Measurements from ENCODE around the gene NAALADL2. TPM values are rescaled to one million over a fixed set of nuclear protein-coding genes. Genes with fewer than 3 reads are reported as not detected.

The NAALADL2 gene
- total and polyA plus RNA-seq, 2 donors from 2014 or later: 2.0 to 20.2 TPM

DNA sequence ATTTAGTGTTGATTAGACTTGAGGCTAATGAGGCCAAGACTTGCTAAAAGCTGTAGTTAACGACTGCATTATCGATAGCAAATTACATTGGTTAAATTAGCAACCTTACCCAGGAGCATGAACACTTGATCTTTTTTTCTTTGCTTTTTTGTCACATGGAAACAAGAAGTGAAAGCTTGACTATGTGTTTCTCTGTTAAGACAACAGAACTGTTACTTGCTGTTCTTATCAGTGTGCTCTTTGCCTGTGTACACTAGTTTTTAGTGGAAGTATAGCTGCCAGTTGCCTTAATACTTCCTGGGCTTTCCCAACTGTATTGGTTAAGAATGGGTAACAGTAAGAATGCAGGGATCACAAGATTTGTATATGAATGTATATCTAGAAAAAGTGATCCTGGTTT, 625.5 kb downstream of the NAALADL2 start:
- intact Hi-C loops (cut with DNase I): no loop called here
- Histone ChIP-seq H3K27ac (ENCODE audit: low read depth in 2 of 2, low read length in 2 of 2) (no peak overlapping the region), H3K27me3 (ENCODE audit: control insufficient read depth, insufficient read depth, low read length) (no peaks in the 10 kb centered on the region), H3K9me3 (ENCODE audit: control insufficient read depth in 2 of 3, insufficient read depth in 1 of 3, low read length in 3 of 3) (no peaks in the 10 kb centered on the region), H3K4me3 (ENCODE audit: low read length in 3 of 3) (no peak overlapping the region), H3K36me3 (ENCODE audit: control insufficient read depth in 2 of 3, insufficient read depth in 3 of 3, low read length in 3 of 3) (no peaks in the 10 kb centered on the region), H3K4me1 (ENCODE audit: control insufficient read depth in 2 of 3, insufficient read depth in 2 of 3, low read depth in 1 of 3, low read length in 3 of 3) (no peaks in the 10 kb centered on the region), H3K9ac (ENCODE audit: low read length in 3 of 3) (no peak overlapping the region)
- FAIRE-seq: no peak
- no peak for DNase-seq
- TF ChIP-seq CTCF (IDR thresholded peaks at IDR 0.05; ENCODE audit: borderline replicate concordance, extremely low read depth, insufficient read depth): no peak

GRCh38 chr3:175485436-175485835, 626.3 kb downstream of the NAALADL2 start:
- no peak for TF ChIP-seq CTCF (IDR thresholded peaks at IDR 0.05; ENCODE audit: borderline replicate concordance, extremely low read depth, insufficient read depth)
- DNase-seq (no peak), FAIRE-seq (no peak)
- Histone ChIP-seq H3K36me3 (ENCODE audit: control insufficient read depth in 2 of 3, insufficient read depth in 3 of 3, low read length in 3 of 3) (no peaks in the 10 kb centered on the region), H3K27me3 (ENCODE audit: control insufficient read depth, insufficient read depth, low read length) (no peaks in the 10 kb centered on the region), H3K4me1 (ENCODE audit: control insufficient read depth in 2 of 3, insufficient read depth in 2 of 3, low read depth in 1 of 3, low read length in 3 of 3) (no peaks in the 10 kb centered on the region), H3K4me3 (ENCODE audit: low read length in 3 of 3) (no peak overlapping the region), H3K27ac (ENCODE audit: low read depth in 2 of 2, low read length in 2 of 2) (no peak overlapping the region), H3K9ac (ENCODE audit: low read length in 3 of 3) (no peak overlapping the region), H3K9me3 (ENCODE audit: control insufficient read depth in 2 of 3, insufficient read depth in 1 of 3, low read length in 3 of 3) (no peaks in the 10 kb centered on the region)
- intact Hi-C loops (cut with DNase I): no loop called here

DNA sequence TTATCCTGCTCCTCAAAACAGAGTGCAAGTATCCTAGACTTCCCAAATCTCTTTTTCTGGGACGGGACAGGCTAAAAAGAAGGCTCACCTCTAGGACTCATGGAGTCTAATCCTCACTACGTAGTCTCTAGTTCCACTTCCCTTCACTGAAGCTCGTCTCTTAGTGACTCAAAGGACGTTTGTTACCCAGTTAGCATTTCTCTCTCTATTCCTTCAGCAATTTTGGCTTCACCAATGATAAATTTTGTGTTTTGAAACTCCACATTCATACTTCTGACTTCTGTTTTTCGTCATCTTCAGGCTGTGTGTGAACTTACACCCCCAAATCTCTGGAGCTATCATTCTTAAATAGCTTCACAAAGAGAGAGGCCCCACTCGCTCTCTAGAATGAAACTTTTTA, 627.1 kb downstream of the NAALADL2 start:
- no peaks in the 10 kb centered on the region for H3K9me3 ChIP-seq (ENCODE audit: control insufficient read depth in 2 of 3, insufficient read depth in 1 of 3, low read length in 3 of 3)
- intact Hi-C loops (cut with DNase I): no loop called here
- TF ChIP-seq CTCF (IDR thresholded peaks at IDR 0.05; ENCODE audit: borderline replicate concordance, extremely low read depth, insufficient read depth): no peak
- no peak overlapping the region for H3K4me3 ChIP-seq (ENCODE audit: low read length in 3 of 3)
- DNase-seq (no peak), FAIRE-seq (no peak)
- H3K27me3 ChIP-seq (ENCODE audit: control insufficient read depth, insufficient read depth, low read length): no peaks in the 10 kb centered on the region
- no peaks in the 10 kb centered on the region for H3K36me3 ChIP-seq (ENCODE audit: control insufficient read depth in 2 of 3, insufficient read depth in 3 of 3, low read length in 3 of 3)
- H3K4me1 ChIP-seq (ENCODE audit: control insufficient read depth in 2 of 3, insufficient read depth in 2 of 3, low read depth in 1 of 3, low read length in 3 of 3): no peaks in the 10 kb centered on the region
- no peak overlapping the region for H3K27ac ChIP-seq (ENCODE audit: low read depth in 2 of 2, low read length in 2 of 2)
- no peak overlapping the region for H3K9ac ChIP-seq (ENCODE audit: low read length in 3 of 3)

- intact Hi-C loops (cut with DNase I): no loop called here
- FAIRE-seq: no peak
Measured at GRCh38 chr3:175489406-175489805, 630.3 kb downstream of the NAALADL2 start.

More at GRCh38 chr3:175489406-175489805, 630.3 kb downstream of the NAALADL2 start:
- Histone ChIP-seq H3K27me3 (ENCODE audit: control insufficient read depth, insufficient read depth, low read length) (no peaks in the 10 kb centered on the region), H3K9me3 (ENCODE audit: control insufficient read depth in 2 of 3, insufficient read depth in 1 of 3, low read length in 3 of 3) (no peaks in the 10 kb centered on the region), H3K27ac (ENCODE audit: low read depth in 2 of 2, low read length in 2 of 2) (no peak overlapping the region), H3K36me3 (ENCODE audit: control insufficient read depth in 2 of 3, insufficient read depth in 3 of 3, low read length in 3 of 3) (no peaks in the 10 kb centered on the region), H3K9ac (ENCODE audit: low read length in 3 of 3) (no peak overlapping the region), H3K4me3 (ENCODE audit: low read length in 3 of 3) (no peak overlapping the region), H3K4me1 (ENCODE audit: control insufficient read depth in 2 of 3, insufficient read depth in 2 of 3, low read depth in 1 of 3, low read length in 3 of 3) (peaks cover 0 to 4% (median 0%) of the 10 kb centered on the region in 3 donors)
- DNase-seq: no peak
- no peak for TF ChIP-seq CTCF (IDR thresholded peaks at IDR 0.05; ENCODE audit: borderline replicate concordance, extremely low read depth, insufficient read depth)

Measured in kidney (tissue), 14 donors.